HAP-1 (cell line): ENCODE data around the gene KRTAP10-2.
"Not testable (repeated sequence)": the region's sequence is repeated elsewhere in the genome, so short reads cannot be mapped to it uniquely, and the experiment has no call there.

ENCODE experiments used
- DNase-seq, 2 experiments: peaks; one replicate each; pipeline ENCODE4 v3.0.0-alpha.2; 2016 to 2020; ENCODE audit warnings: low spot score in 2 of 2
- H3K27me3 ChIP-seq: fragments of 250-450 bp; sonication (Bioruptor Pico); 2 replicates; pipeline ENCODE4 v1.5.1; 2020; ENCODE audit warnings: low read depth, mild to moderate bottlenecking, moderate library complexity
- H3K36me3 ChIP-seq: fragments of 250-450 bp; sonication (Bioruptor Pico); replicated peaks from 2 replicates; pipeline ENCODE4 v1.5.1; 2020; ENCODE audit warnings: mild to moderate bottlenecking
- H3K4me1 ChIP-seq: fragments of 250-450 bp; sonication (Bioruptor Pico); 2 replicates; pipeline ENCODE4 v1.5.1; 2020; ENCODE audit warnings: mild to moderate bottlenecking
- H3K4me3 ChIP-seq: fragments of 250-450 bp; sonication (Bioruptor Pico); 2 replicates; pipeline ENCODE4 v1.5.1; 2020; ENCODE audit warnings: mild to moderate bottlenecking, moderate library complexity
- H3K9me3 ChIP-seq: fragments of 250-450 bp; sonication (Bioruptor Pico); 2 replicates; pipeline ENCODE4 v1.5.1; 2020; ENCODE audit warnings: mild to moderate bottlenecking, moderate library complexity
- in situ Hi-C: fragments of 300-500 bp; cut with MboI; formaldehyde crosslinking; loops from 3 replicates; pipeline ENCODE4 v1.14.3; 2020; ENCODE audit warnings: low sequenced_read_pairs, inconsistent platforms, mixed read lengths

KRTAP10-2 gene

DNA sequence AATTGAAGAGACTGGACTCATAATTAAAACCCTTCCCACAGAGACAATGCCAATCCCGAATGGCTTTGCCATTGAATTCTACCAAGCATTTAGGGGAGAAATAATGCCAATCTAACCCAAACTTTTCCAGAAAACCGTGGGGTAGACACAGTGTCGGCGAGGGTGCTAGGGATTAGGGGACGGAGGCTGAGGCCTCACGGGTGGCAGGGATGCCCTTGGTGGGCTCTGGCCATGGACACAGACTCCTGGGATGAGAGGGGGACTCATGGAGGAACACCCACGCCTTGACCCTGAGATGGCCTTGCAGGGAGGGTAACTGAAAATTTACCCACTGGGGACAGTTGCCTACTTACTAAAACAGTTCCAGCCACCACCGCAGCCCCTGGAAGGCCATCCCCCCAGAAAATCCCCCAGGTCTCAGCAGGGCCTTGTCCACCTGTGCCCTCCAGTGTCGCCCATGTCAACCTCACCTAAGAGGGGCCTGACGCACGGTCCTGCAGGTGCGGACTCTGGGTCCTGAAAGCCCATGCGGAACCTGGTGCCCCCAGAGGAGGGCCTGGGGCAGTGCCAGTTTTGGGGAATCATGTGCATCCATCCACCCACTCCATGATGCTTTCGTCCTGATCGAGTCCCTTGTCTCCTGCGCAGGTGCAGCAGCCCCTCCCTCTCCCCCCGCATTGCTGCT is 27.2 kb upstream of the KRTAP10-2 start:
- peaks cover 4% of the 10 kb centered on the region; the same call in 1 of the 2 replicates for H3K9me3 ChIP-seq
- no peak for DNase-seq
- no peaks in the 10 kb centered on the region for H3K4me1 ChIP-seq
- H3K27me3 ChIP-seq = no peaks in the 10 kb centered on the region
- in situ Hi-C loops = no loop called here
- no peaks in the 10 kb centered on the region for H3K36me3 ChIP-seq
- no peak overlapping the region for H3K4me3 ChIP-seq

DNA sequence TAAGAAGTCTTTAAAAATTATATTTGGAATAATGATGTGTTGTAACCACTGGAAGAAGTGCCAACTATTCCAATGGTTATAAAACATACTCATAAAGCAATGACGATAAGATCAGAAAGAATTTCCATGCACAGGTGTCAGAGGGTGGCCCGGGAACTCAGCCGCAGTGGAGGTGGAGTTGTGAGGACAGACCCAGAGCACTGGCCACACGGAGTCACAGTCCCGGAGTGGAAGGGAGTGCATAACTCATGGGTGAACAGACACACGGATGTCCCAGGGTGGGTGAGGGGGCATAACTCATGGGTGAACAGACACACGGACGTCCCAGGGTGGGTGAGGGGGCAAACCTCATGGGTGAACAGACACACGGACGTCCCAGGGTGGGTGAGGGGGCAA is 24.7 kb upstream of the KRTAP10-2 start:
- Histone ChIP-seq H3K27me3 (no peaks in the 10 kb centered on the region), H3K36me3 (no peaks in the 10 kb centered on the region), H3K4me1 (no peaks in the 10 kb centered on the region), H3K9me3 (no peaks in the 10 kb centered on the region), H3K4me3 (no peak overlapping the region)
- in situ Hi-C loops = no loop called here
- no peak for DNase-seq

DNA sequence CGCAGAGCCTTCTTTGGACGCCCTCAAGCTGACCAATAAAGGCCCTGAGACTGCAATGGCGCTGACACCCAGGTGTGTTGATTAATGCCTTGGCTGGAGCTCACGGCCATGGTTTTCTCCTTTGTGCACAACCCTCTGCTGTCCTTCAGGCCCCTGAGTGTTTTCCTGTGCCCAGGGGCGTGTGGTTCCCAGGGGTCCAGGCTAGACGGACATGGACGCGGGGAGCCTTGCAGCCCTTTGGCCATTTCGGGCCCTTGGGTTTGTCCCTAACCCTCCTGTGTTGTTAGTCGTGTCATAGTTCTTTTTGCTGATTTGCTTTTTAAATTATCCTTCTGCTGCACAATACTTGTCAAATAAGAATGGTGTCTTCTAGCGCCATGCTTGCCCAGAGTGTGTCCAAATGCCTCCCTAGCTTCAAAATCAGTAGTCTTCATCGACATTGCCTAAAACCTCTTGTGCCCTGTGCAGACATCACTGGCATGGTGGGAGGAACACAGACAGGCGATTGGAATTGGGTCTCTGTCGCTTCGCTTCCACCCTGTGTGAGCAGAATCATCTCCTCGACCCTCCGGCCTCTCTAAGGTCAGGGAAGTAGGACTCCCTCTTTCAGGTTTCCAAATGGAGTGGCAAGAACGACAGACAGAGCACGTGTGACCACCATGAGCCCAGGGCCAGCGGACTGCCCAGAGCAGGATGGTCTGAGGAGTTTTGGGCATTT is 24.2 kb upstream of the KRTAP10-2 start:
- H3K4me1 ChIP-seq = no peaks in the 10 kb centered on the region
- in situ Hi-C loops = no loop called here
- H3K36me3 ChIP-seq = no peaks in the 10 kb centered on the region
- DNase-seq = no peak
- no peaks in the 10 kb centered on the region for H3K9me3 ChIP-seq
- H3K27me3 ChIP-seq = no peaks in the 10 kb centered on the region
- no peak overlapping the region for H3K4me3 ChIP-seq

GRCh38 chr21:44574457-44575306 is 23.4 kb upstream of the KRTAP10-2 start:
- H3K9me3 ChIP-seq = no peaks in the 10 kb centered on the region

GRCh38 chr21:44573630-44574456 is 22.5 kb upstream of the KRTAP10-2 start, which contains the start of gene KRTAP10-4:
KRTAP10-4 (plus strand) TSS chr21:44573729; CDS start chr21:44573759, 30 bp downstream.
- DNase-seq, H3K9me3 ChIP-seq, in situ Hi-C loops, H3K4me3 ChIP-seq, H3K27me3 ChIP-seq, H3K4me1 ChIP-seq, H3K36me3 ChIP-seq: not testable (repeated sequence)

More at GRCh38 chr21:44574457-44575306, 23.4 kb upstream of the KRTAP10-2 start:
- H3K27me3 ChIP-seq = no peaks in the 10 kb centered on the region
- in situ Hi-C loops = no loop called here
- H3K4me3 ChIP-seq = no peak overlapping the region
- H3K36me3 ChIP-seq = no peaks in the 10 kb centered on the region
- no peaks in the 10 kb centered on the region for H3K4me1 ChIP-seq
- DNase-seq = no peak

DNA sequence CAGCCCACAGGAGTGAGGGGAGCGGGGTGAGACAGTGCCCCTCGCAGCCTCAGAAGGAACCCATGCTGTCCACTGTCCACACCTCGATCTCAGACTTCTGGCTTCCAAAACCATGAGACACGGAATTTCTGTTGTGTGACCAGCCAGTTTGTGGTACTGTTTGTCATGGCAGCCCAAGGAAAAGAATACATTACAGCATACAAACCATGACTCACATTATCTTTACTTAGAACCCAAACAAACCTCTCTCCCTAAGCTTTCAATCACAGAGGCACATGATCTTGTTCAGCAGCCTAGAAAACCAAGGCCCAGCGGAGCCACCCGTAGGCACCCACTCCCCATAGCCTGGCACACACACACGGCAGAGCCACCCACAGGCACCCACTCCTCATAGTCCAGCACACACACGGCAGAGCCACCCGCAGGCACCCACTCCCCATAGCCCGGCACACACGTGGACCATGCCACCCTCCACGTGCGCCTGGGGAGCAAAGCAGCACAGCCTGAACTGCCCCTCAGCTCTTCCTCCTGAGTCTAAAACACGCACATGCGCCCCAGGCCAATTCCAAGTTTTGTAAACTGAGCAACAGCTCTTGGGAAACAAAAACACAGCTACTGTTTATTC is 21.8 kb upstream of the KRTAP10-2 start:
- Histone ChIP-seq H3K36me3 (no peaks in the 10 kb centered on the region), H3K27me3 (no peaks in the 10 kb centered on the region), H3K9me3 (no peaks in the 10 kb centered on the region), H3K4me3 (no peak overlapping the region), H3K4me1 (no peaks in the 10 kb centered on the region)
- in situ Hi-C loops = no loop called here
- DNase-seq = no peak

- in situ Hi-C loops = no loop called here
- Histone ChIP-seq H3K9me3 (no peaks in the 10 kb centered on the region), H3K36me3 (no peaks in the 10 kb centered on the region), H3K4me1 (no peaks in the 10 kb centered on the region), H3K27me3 (no peaks in the 10 kb centered on the region), H3K4me3 (no peak overlapping the region)
- no peak for DNase-seq
These were observed 20.8 kb upstream of the KRTAP10-2 start for GRCh38 chr21:44571844-44572782.

DNA sequence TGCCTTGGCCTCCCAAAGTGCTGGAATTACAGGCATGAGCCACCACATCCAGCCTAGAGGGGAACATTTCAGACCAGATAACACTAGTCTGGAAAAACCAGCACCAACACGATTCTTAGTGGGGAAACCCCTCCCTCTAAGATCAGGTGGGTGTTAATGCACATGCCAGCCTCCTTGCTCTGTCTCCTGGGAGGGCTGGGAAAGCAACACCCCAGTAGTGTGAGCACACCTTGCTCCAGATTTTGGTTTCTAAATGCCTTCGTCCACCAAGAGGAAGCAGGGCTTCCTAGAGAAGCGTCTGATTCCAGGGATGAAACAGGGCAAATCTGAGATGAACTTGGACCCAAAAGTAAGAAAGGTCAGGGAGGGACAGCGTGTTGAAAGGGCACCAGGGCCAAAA is 20.0 kb upstream of the KRTAP10-2 start:
- H3K27me3 ChIP-seq = no peaks in the 10 kb centered on the region
- in situ Hi-C loops = no loop called here
- H3K4me1 ChIP-seq = no peaks in the 10 kb centered on the region
- DNase-seq = no peak
- no peaks in the 10 kb centered on the region for H3K9me3 ChIP-seq
- H3K36me3 ChIP-seq = no peaks in the 10 kb centered on the region
- H3K4me3 ChIP-seq = no peak overlapping the region

DNA sequence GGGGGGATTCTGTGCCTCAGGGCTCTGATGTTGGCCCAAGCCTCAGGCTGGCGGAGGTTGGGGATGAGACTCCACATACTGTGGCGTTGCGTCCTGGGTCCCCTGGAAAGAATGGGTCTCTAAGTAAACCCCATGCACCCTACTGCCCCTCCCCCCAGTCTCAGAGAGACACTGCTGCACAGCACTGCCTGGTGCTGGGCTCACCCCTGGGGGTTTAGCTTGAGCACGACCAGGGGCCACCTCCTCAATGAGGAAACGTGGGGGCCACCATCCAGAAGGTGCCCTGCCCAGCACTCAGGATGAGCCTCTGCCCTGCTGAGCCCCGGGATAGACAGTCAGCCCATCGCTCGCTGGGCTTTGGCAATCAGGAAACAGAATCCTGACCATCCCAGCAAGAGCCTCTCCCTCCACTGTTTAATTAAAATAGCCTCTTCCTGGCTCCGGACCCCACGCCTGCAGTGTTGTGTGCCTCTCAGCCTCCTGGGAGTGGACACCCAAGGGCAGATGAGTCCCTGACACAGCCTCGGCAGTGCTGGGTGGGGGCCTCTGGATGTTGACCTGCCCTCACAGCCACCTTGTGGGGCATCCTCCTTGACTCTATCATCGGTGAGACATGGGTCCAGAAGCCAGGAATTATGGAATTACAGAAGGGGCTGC is 18.7 kb upstream of the KRTAP10-2 start:
- Histone ChIP-seq H3K27me3 (no peaks in the 10 kb centered on the region), H3K4me3 (no peak overlapping the region), H3K36me3 (no peaks in the 10 kb centered on the region), H3K4me1 (no peaks in the 10 kb centered on the region), H3K9me3 (no peaks in the 10 kb centered on the region)
- in situ Hi-C loops = no loop called here
- DNase-seq = no peak

GRCh38 chr21:44568667-44569556 is 17.6 kb upstream of the KRTAP10-2 start:
- in situ Hi-C loops = no loop called here

DNA sequence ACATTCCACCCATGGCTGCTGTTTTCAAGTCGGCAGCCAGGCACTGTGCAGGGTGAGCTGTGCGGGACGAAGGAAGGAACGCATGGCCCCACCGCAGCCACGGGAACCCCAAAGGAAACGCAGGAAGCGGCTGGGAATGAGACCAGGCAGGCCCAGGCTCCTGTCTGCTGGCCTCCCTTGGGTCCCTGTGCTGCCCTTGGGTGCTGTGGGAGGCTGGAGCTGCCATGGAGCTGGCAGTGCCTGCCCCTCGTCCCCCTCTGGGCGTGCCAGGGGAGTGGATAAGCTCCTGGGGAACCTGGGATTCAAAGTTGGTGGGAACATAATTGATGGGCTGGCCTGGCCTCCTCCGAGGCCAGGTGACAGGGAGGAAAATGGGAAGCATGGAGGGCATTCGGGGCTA is 17.0 kb upstream of the KRTAP10-2 start:
- Histone ChIP-seq H3K36me3 (no peaks in the 10 kb centered on the region), H3K4me3 (no peak overlapping the region), H3K9me3 (no peaks in the 10 kb centered on the region), H3K4me1 (no peaks in the 10 kb centered on the region), H3K27me3 (no peaks in the 10 kb centered on the region)
- in situ Hi-C loops = no loop called here
- no peak for DNase-seq

More at GRCh38 chr21:44568667-44569556, 17.6 kb upstream of the KRTAP10-2 start:
- no peaks in the 10 kb centered on the region for H3K4me1 ChIP-seq
- no peaks in the 10 kb centered on the region for H3K9me3 ChIP-seq
- H3K4me3 ChIP-seq = no peak overlapping the region
- no peaks in the 10 kb centered on the region for H3K36me3 ChIP-seq
- H3K27me3 ChIP-seq = no peaks in the 10 kb centered on the region
- DNase-seq = no peak
